ENCODE measurements around the gene SLC35G4.
"Not testable (repeated sequence)": the region's sequence is repeated elsewhere in the genome, so short reads cannot be mapped to it uniquely, and the experiment has no call there.

DNA sequence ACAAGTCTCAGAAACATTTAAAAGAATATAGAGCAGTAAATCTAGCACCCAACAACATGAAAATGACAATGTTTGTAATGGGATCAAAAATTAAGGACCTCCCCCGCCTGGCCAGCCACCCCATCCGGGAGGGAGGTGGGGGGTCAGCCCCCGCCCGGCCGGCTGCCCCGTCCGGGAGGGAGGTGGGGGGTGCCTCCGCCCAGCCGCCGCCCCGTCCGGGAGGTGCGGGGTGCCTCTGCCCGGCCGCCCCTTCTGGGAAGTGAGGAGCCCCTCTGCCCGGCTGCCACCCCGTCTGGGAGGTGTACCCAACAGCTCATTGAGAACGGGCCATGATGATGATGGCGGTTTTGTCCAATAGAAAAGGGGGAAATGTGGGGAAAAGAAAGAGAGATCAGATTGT, 778 bp upstream of the SLC35G4 start:
- TF ChIP-seq POLR2A, POLR2AphosphoS5, TAF1, SPI1 (IDR thresholded peaks at IDR 0.05; ENCODE audit: low read depth, low read length): not testable (repeated sequence)
